LHCN-M2 (cell line): Measurements from ENCODE around the gene TBC1D30. TPM values are rescaled to one million over a fixed set of nuclear protein-coding genes. Genes with fewer than 3 reads are reported as not detected.
A peak's percentile ranks its signal among the peaks of the same experiment; 100 is the strongest.

Source experiments
- DNase-seq: peaks from one replicate; pipeline ENCODE4 v3.0.0-alpha.2; 2012; ENCODE audit warnings: low read depth
- total RNA-seq: library from RNA; depleted of rRNA; stranded (reverse); fragments of >200 nt; gene quantifications from 2 replicates; pipeline ENCODE4 v1.2.3, GENCODE V29; 2014; rRNA removed

TBC1D30 gene
- total RNA-seq, 1 experiment from 2014 or later, result 0.06 TPM

DNA sequence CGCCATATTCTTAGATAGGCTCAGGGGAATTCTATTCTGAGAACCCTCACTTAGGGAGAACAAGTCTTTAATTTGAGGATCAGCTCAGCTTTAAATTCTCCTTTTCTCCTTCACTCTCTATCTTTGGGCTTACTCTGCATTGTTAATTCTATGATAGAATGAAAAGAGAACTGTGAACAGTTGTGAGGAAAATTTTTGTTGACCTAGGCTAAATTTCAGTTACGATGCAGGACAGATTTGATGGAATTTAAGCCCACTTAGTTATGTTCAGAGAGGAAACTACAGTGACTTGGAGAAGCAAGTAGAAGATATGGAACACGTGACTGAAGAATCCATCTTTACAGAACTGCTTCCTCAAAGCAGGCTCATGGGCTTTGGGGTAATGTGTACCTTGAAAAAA is 82.7 kb downstream of the TBC1D30 start:
- DNase-seq, result no peak

DNA sequence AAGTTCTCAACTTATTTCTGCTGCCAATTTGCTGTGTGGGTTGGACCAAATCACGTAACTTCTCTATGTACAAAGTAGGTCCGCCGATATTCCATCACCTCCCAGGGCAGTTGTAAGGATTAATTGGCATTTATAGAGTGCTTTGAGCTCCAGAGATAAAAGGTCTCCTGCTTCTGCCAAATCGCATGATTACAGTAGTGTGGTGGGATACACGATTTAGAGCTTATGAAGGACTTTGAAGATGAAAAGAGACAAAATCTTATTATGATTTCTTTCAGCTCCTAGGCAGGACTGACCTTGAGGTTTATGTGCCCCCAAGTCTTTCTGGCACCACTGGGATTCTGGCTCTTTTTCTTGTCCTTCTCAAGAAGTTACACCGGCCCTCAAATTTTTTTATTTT is 84.7 kb downstream of the TBC1D30 start:
- no peak for DNase-seq

GRCh38 chr12:64911081-64911480 is 86.6 kb downstream of the TBC1D30 start:
- DNase-seq, result no peak

DNA sequence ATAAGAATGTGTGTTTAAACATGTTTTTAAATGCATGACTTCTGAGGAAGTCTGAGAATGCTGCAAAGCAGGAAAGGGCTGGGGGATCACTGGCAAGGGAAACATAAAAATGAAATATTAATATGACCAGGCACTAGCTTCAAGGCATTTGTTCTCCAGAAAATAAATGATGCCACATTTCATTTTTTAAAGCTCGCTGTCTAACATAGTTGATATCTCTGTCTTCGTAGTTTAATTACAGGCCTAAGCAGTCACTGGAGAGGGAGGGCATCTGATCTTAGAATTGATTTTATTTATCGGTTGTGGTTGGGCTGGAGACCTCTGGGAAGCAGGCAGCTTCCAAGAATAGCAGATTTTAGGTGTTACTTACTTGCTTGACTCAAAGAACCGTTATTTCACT is 87.5 kb downstream of the TBC1D30 start:
- no peak for DNase-seq

- DNase-seq, result peak; percentile 71
Measured at GRCh38 chr12:64912516-64913255, 88.2 kb downstream of the TBC1D30 start.

DNA sequence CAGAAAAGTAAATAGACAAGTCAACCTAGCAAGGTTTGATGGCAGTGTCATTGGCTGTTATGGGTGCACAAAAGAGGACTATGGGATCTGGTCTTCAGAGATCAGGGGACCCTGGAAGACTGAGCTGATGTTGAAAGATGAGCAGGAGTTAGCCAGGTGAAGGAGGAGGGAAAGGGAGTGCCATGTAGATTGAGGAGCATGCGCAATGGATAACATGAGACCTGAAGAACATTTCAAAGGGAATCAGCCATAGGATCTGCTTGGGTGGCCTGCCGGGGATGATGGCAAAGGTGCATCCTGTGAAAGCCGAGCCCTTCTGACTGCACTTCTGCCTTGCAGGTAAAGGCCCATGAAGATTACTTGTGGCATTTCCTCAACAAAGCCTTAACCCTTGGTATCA is 90.8 kb downstream of the TBC1D30 start:
- DNase-seq, result no peak

GRCh38 chr12:64916411-64917261 is 92.2 kb downstream of the TBC1D30 start:
- no peak for DNase-seq

DNA sequence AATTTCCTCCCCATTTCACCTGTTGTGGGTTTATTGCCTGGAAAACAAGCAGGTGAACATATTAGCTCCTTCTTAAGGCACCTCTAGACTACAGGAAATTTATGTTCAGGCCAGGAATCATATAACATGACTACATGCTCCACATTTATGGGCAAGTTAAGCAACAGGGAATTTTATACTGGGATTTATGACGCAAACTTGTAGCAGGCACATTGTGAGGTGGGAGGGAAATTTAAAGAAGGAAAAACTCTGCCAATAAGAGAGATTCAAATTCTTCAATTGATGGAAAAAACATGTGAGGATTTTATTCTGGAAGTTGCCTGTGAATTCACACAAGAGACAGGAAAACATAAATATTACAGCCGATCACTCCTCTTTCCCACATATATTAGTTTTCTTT is 93.9 kb downstream of the TBC1D30 start:
- DNase-seq, result no peak

DNA sequence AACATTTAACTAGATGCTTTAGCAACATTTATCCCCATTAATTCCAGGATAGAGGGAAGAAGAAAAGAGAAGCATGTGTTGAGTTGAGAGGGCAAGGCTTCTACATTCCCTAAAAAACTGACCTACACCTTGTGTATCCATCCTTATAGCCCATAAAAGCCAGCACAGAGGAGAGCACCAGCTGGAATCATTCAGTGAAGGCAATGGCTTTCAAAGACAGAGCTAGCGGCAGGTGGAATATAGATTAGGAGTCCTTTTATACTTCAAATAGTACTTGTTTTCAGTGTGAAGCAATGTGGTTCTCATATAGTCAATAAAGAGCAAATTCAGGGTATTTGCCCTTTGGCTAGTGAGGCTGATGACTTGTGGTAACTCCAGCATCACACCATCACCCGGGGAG is 94.4 kb downstream of the TBC1D30 start:
- DNase-seq, result no peak

GRCh38 chr12:64922853-64923252 is 98.4 kb downstream of the TBC1D30 start:
- no peak for DNase-seq

GRCh38 chr12:64923536-64923935 is 99.1 kb downstream of the TBC1D30 start:
- no peak for DNase-seq

Other genes with a start within 250 kb of the TBC1D30 start
- gene RASSF3, start 214.2 kb upstream of the TBC1D30 start, total RNA-seq, result 15.7 and 19.2 TPM in 2 replicates
- gene GNS, start 65.2 kb upstream of the TBC1D30 start, total RNA-seq, result 159 and 181 TPM in 2 replicates